SU-DHL-6 (cell line): ENCODE measurements around the gene SLC16A7.

Experiments used
- H2AFZ ChIP-seq: fragments of 200-600 bp; sonication (generic); 2 replicates; pipeline ENCODE4 v1.6.1; 2014; ENCODE audit warnings: low read depth, mild to moderate bottlenecking, moderate library complexity, mixed read lengths, antibody characterized with exemption, low read length; ENCODE audit not compliant: severe bottlenecking
- H3F3A ChIP-seq: fragments of 200-600 bp; shearing (Covaris generic); 2 replicates; pipeline ENCODE4 v1.6.0; 2016; ENCODE audit warnings: antibody characterized with exemption, mild to moderate bottlenecking; ENCODE audit not compliant: insufficient read depth
- H3K27ac ChIP-seq: fragments of 200-600 bp; sonication (generic); 2 replicates; pipeline ENCODE4 v1.5.1; 2016; ENCODE audit warnings: low read depth, mild to moderate bottlenecking, low read length, moderate library complexity, mixed read lengths
- H3K27me3 ChIP-seq: fragments of 200-600 bp; sonication (generic), shearing (Covaris generic); 2 replicates; pipeline ENCODE4 v1.6.0; 2014; ENCODE audit warnings: mild to moderate bottlenecking, low read length
- H3K36me3 ChIP-seq: fragments of 200-600 bp; sonication (generic); 2 replicates; pipeline ENCODE4 v1.6.1; 2014; ENCODE audit warnings: mild to moderate bottlenecking, low read length, mixed read lengths
- H3K4me2 ChIP-seq: fragments of 300-600, 200-600 bp; shearing (Covaris generic), sonication (generic); 2 replicates; pipeline ENCODE4 v1.6.0; 2014; ENCODE audit warnings: low read length, low read depth, mild to moderate bottlenecking; ENCODE audit not compliant: poor library complexity, severe bottlenecking
- H3K4me3 ChIP-seq: fragments of 200-600 bp; sonication (generic); 2 replicates; pipeline ENCODE4 v1.5.1; 2014; ENCODE audit warnings: antibody characterized with exemption, low read length, mild to moderate bottlenecking, mixed read lengths; ENCODE audit not compliant: insufficient read depth, poor library complexity, severe bottlenecking
- H3K79me2 ChIP-seq: fragments of 200-600 bp; sonication (generic); 2 replicates; pipeline ENCODE4 v1.6.1; 2014; ENCODE audit warnings: mild to moderate bottlenecking, low read length, moderate library complexity; ENCODE audit not compliant: insufficient read depth
- H3K9ac ChIP-seq: fragments of 200-600 bp; sonication (generic); 2 replicates; pipeline ENCODE4 v1.7.0; 2014; ENCODE audit warnings: mild to moderate bottlenecking, low read length
- H3K9me2 ChIP-seq: fragments of 200-600 bp; sonication (generic); replicated peaks from 2 replicates; pipeline ENCODE4 v1.6.1; 2014; ENCODE audit warnings: low read length; ENCODE audit not compliant: insufficient read depth
- H3K9me3 ChIP-seq: fragments of 200-600 bp; sonication (generic); 2 replicates; pipeline ENCODE4 v1.6.1; 2014; ENCODE audit warnings: low read length, mixed read lengths; ENCODE audit not compliant: insufficient read depth
- H4K20me1 ChIP-seq: fragments of 200-600 bp; sonication (generic); 2 replicates; pipeline ENCODE4 v1.6.1; 2014; ENCODE audit warnings: low read depth, mild to moderate bottlenecking, antibody characterized with exemption, low read length, moderate library complexity, mixed read lengths
- CTCF ChIP-seq: fragments of 200-600 bp; sonication (generic); IDR thresholded peaks from one replicate; pipeline ENCODE4 v1.5.1; 2017; ENCODE audit warnings: antibody characterized with exemption, mild to moderate bottlenecking, low read length, moderate library complexity; ENCODE audit not compliant: insufficient read depth, poor library complexity, severe bottlenecking
- EZH2phosphoT487 ChIP-seq: fragments of 200-600 bp; sonication (generic), shearing (Covaris generic); conservative IDR thresholded peaks from 2 replicates; pipeline ENCODE4 v1.6.1; 2018; ENCODE audit warnings: mild to moderate bottlenecking, antibody characterized with exemption, low read length, moderate library complexity, mixed read lengths

SLC16A7 gene

GRCh38 chr12:59660921-59661597 is 65.2 kb downstream of the SLC16A7 start:
- Histone ChIP-seq H3K9me2 (no peaks in the 10 kb centered on the region), H3K27ac (no peak overlapping the region), H3K4me3 (no peak overlapping the region), H3K4me2 (no peak overlapping the region), H3K9me3 (0 out of 2 replicates have a peak, but pooled peaks cover 3% of the 10 kb centered on the region), H3K27me3 (no peaks in the 10 kb centered on the region), H3K9ac (no peak overlapping the region), H3K79me2 (peaks cover 26% of the 10 kb centered on the region), H4K20me1 (no peaks in the 10 kb centered on the region), H2AFZ (no peak overlapping the region), H3F3A (no peaks in the 10 kb centered on the region), H3K36me3 (peaks cover 12% of the 10 kb centered on the region)
- no peak for TF ChIP-seq EZH2phosphoT487
- no peak for TF ChIP-seq CTCF

- no peak overlapping the region for H3K4me2 ChIP-seq
- H3F3A ChIP-seq = no peaks in the 10 kb centered on the region
- peaks cover 23% of the 10 kb centered on the region for H3K79me2 ChIP-seq
- TF ChIP-seq EZH2phosphoT487 = no peak
- TF ChIP-seq CTCF = no peak
- H3K9me3 ChIP-seq = peaks cover 22% of the 10 kb centered on the region; the same call in 1 of the 2 replicates
- H3K27ac ChIP-seq = no peak overlapping the region
- H4K20me1 ChIP-seq = no peaks in the 10 kb centered on the region
- peaks cover 15% of the 10 kb centered on the region for H3K36me3 ChIP-seq
- H3K9me2 ChIP-seq = no peaks in the 10 kb centered on the region
- H3K4me3 ChIP-seq = no peak overlapping the region
- H3K9ac ChIP-seq = no peak overlapping the region
- H2AFZ ChIP-seq = no peak overlapping the region
- no peaks in the 10 kb centered on the region for H3K27me3 ChIP-seq
These were observed 68.7 kb downstream of the SLC16A7 start for GRCh38 chr12:59664495-59664894.

DNA sequence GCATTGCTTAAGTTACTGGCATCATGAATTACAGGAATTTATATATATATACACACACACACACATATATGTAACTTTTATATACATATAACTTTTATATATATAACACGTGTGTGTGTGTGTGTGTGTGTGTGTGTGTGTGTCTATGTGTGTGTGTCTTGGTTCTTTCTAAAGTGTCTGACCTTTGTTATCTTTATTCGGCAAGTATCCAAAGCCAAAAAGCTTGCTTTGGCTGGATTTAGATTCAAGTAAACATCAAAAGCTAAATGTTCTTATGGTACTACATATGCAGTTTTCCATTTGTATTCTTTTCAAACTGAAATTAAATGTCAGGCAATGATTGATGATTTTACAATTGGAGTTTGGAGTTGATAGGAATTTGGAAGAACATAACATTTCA is 69.9 kb downstream of the SLC16A7 start:
- TF ChIP-seq EZH2phosphoT487 = no peak
- no peak for TF ChIP-seq CTCF
- Histone ChIP-seq H3K9me2 (no peaks in the 10 kb centered on the region), H3K9ac (no peak overlapping the region), H3F3A (no peaks in the 10 kb centered on the region), H2AFZ (no peak overlapping the region), H3K4me2 (no peak overlapping the region), H3K36me3 (peaks cover 15% of the 10 kb centered on the region), H4K20me1 (no peaks in the 10 kb centered on the region), H3K27me3 (no peaks in the 10 kb centered on the region), H3K27ac (no peak overlapping the region), H3K9me3 (peaks cover 22% of the 10 kb centered on the region; the same call in 1 of the 2 replicates), H3K79me2 (peaks cover 16% of the 10 kb centered on the region), H3K4me3 (no peak overlapping the region)
